ENCODE data around the gene GPR89A.

DNA sequence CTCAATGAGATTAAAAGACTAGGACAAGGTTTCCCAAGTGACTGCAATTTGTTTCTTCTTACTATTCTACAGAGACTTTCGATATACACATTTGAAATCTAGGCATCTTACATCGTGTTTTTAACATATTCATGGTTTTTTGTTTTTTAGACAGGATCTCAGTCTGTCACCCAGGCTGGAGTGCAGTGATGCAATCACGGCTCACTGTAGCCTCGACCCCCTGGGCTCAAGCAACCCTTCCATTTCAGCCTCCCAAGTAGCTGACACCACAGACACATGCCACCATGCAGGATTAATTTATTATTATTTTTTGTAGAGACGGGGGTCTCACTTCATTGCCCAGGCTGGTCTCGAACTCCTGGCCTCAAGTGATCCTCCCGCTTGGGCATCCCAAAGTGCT lies 97.8 kb downstream of the GPR89A start:
- TF ChIP-seq POLR2AphosphoS5 (IDR thresholded peaks at IDR 0.05; ENCODE audit: borderline replicate concordance, low read depth, low read length): no peak
- no peak for TF ChIP-seq EZH2 (IDR thresholded peaks at IDR 0.05)

Data from SK-N-MC (cell line).